Stomach (tissue), 9 donors: ENCODE results near the gene KPTN. TPM values are rescaled to one million over a fixed set of nuclear protein-coding genes. Genes with fewer than 3 reads are reported as not detected.
A peak's percentile ranks its signal among the peaks of the same experiment; 100 is the strongest.

ENCODE experiments used
- DNase-seq, 2 donors: peaks; one replicate each; pipeline versions ENCODE4 v3.0.0 to v3.0.0-alpha.2; 2013 to 2019
- H3K27ac ChIP-seq, 5 donors: fragments of 200-600 bp in 4 of 5; sonication (generic) in 4 of 5; one replicate each; pipeline ENCODE4 v1.5.1; 2013 to 2019; ENCODE audit warnings: mild to moderate bottlenecking in 1 of 5, moderate library complexity in 1 of 5
- H3K27me3 ChIP-seq, 3 donors: fragments of 200-600 bp; sonication (generic); one replicate each; pipeline ENCODE4 v1.5.1; 2017 to 2019; ENCODE audit warnings: mixed run types in 1 of 3
- H3K36me3 ChIP-seq, 4 donors: fragments of 200-600 bp; sonication (generic); 1 replicate in 3 of 4; 2 replicates in 1 of 4; pipeline ENCODE4 v1.5.1; 2016 to 2019
- H3K4me1 ChIP-seq, 4 donors: fragments of 200-600 bp; sonication (generic); one replicate each; pipeline ENCODE4 v1.5.1; 2016 to 2019
- H3K4me3 ChIP-seq, 4 donors: fragments of 200-600 bp; sonication (generic) in 3 of 4; one replicate each; pipeline ENCODE4 v1.5.1; 2016 to 2019; ENCODE audit warnings: mild to moderate bottlenecking in 1 of 4
- H3K9me3 ChIP-seq, 4 donors: fragments of 200-600 bp; sonication (generic); one replicate each; pipeline ENCODE4 v1.5.1; 2016 to 2019
- POLR2A ChIP-seq, 4 donors: fragments of 450-650 bp; IDR thresholded peaks; one replicate each; pipeline ENCODE4 v1.6.1; 2016; ENCODE audit warnings: antibody characterized with exemption in 4 of 4, control low read depth in 2 of 4, mild to moderate bottlenecking in 1 of 4, moderate library complexity in 1 of 4
- WGBS, 5 donors: extraction: QIAGEN DNeasy Blood & Tissue Kit in 3 of 5; methylation state at CpG; one replicate each; pipeline versions ENCODE4 v1.1.5 to v1.1.7; 2013 to 2018; 5-methylcytosine and 5-hydroxymethylcytosine counted together
- intact Hi-C: fragments of 100-400 bp; cut with DNase I; formaldehyde crosslinking; loops from one replicate; pipeline ENCODE4 v1.15.1; 2023; ENCODE audit warnings: low total_unique reads
- polyA plus RNA-seq, 3 donors: library from polyadenylated mRNA; stranded (reverse); fragments of 200-250 nt; gene quantifications; one replicate each; pipeline ENCODE4 v1.2.3, GENCODE V29; 2013
- total RNA-seq, 5 donors: library from RNA; depleted of rRNA; stranded (reverse); fragments of >200 nt; gene quantifications; one replicate each; pipeline versions ENCODE4 v1.1.0 to v1.2.3, GENCODE V29; 2014 to 2016
- TF ChIP-seq, protein P1 (sequence below), 7 experiments: fragments of 450-650 bp in 4 of 7; fragments of 200-600 bp in 3 of 7; sonication (generic) in 3 of 7; IDR thresholded peaks; one replicate each; pipeline ENCODE4 v1.5.1; 2016 to 2019; ENCODE audit warnings: antibody characterized with exemption in 7 of 7, control low read depth in 2 of 7, mild to moderate bottlenecking in 1 of 7
- donor health status: healthy with polysubstance abuse.
- donor health status: Bipolar disorder and iron deficiency.
- donor health status: healthy.

Gene KPTN
- total and polyA plus RNA-seq, 8 donors: 3.2 to 28.0 (median 18.9) TPM

DNA sequence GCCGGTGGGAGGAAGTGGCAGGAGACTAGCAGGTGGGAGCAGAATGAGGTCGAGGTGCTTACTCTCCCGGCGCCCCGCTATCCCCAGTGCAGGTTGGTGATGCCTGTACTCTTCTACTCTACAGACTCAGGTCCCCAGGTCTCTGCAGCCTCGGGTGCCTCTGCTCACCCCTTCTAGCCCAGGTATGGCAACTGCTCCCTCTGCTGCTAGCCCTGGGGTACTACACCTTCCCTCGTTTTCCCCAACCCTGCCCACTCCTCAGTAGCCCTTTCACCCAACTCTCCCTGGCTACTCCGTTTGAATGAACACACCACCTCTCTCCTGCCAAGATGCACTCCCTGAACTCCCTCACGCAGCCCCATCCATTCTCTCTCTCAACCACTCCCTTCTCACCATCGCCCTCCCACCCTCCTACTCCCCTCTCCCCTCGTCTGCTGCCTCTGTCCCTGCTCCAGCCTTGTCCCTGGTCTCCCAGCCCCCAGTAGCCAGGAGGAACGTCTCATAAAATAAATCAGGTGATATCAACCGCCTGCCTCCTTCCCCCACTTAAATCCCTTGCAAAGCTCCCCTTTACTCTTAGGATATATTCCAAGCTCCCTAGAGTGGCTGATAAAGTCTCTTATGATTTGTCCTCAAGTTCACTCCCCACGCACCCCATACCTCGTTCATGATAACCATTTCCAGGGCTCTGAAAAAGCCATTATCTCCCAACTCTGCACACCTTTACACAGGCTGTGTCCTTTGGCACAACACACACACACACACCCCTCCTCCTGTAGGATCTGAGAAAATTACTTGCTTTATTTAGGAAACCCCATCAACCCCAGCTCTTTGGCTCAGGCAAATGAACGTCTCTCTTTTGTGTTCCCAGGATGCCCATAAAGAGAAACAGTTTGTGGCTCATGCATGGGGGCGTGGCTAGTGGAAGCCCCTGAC lies 56.5 kb downstream of the KPTN start:
- DNase-seq: peak; percentile 65 to 86
- TF ChIP-seq POLR2A (IDR thresholded peaks at IDR 0.05): no peak
- TF ChIP-seq, protein P1, sequence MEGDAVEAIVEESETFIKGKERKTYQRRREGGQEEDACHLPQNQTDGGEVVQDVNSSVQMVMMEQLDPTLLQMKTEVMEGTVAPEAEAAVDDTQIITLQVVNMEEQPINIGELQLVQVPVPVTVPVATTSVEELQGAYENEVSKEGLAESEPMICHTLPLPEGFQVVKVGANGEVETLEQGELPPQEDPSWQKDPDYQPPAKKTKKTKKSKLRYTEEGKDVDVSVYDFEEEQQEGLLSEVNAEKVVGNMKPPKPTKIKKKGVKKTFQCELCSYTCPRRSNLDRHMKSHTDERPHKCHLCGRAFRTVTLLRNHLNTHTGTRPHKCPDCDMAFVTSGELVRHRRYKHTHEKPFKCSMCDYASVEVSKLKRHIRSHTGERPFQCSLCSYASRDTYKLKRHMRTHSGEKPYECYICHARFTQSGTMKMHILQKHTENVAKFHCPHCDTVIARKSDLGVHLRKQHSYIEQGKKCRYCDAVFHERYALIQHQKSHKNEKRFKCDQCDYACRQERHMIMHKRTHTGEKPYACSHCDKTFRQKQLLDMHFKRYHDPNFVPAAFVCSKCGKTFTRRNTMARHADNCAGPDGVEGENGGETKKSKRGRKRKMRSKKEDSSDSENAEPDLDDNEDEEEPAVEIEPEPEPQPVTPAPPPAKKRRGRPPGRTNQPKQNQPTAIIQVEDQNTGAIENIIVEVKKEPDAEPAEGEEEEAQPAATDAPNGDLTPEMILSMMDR (IDR thresholded peaks at IDR 0.05): peak in 5 of 7 experiments; percentile 80 to 92 (median 87)
- Histone ChIP-seq H3K9me3 (no peaks in the 10 kb centered on the region), H3K27ac (peak overlapping the region in 1 of 5 donors; percentile 34), H3K4me3 (peak overlapping the region in 1 of 4 donors; percentile 3), H3K4me1 (peaks cover 24 to 37% (median 32%) of the 10 kb centered on the region in 4 donors), H3K36me3 (no peaks in the 10 kb centered on the region), H3K27me3 (peaks cover 0 to 96% (median 69%) of the 10 kb centered on the region in 3 donors)
- WGBS, 5 donors: 1 to 6% (median 6%) methylated on average over 17 of the region's 17 CpGs
- intact Hi-C loops: no loop called here

Other genes with a start within 250 kb of the KPTN start
- 10 to 100 TPM; 16.1 to 62.4 (median 21.7) TPM for gene CCDC9, start 227.7 kb downstream of the KPTN start, total RNA-seq
- 10 to 100 TPM; 14.3 to 35.1 (median 20.9) TPM for gene CCDC9, start 227.7 kb downstream of the KPTN start, polyA plus RNA-seq
- 1 to 10 TPM in 4 of 5 donors, not detected in 1; 1.8 to 7.7 (median 4.5) TPM for gene INAFM1, start 209.3 kb downstream of the KPTN start, total RNA-seq
- gene INAFM1, start 209.3 kb downstream of the KPTN start, polyA plus RNA-seq: 10 to 100 TPM; 14.1 to 48.0 (median 18.7) TPM
- gene C5AR1, start 174.4 kb downstream of the KPTN start, total RNA-seq: 10 to 100 TPM in 1 of 5 donors, 1 to 10 TPM in 3, under 1 TPM in 1; 0.45 to 15.2 (median 1.9) TPM
- 1 to 10 TPM; 2.3 to 7.2 (median 3.5) TPM for gene C5AR1, start 174.4 kb downstream of the KPTN start, polyA plus RNA-seq
- 10 to 100 TPM in 1 of 5 donors, under 1 TPM in 2, not detected in 2; 0.73 to 11.1 (median 0.87) TPM for gene C5AR2, start 152.0 kb downstream of the KPTN start, total RNA-seq
- under 1 TPM; 0.13 to 0.93 (median 0.76) TPM for gene C5AR2, start 152.0 kb downstream of the KPTN start, polyA plus RNA-seq
- 10 to 100 TPM in 4 of 5 donors, 1 to 10 TPM in 1; 8.1 to 28.6 (median 13.4) TPM for gene DHX34, start 134.9 kb downstream of the KPTN start, total RNA-seq
- gene DHX34, start 134.9 kb downstream of the KPTN start, polyA plus RNA-seq: 1 to 10 TPM; 6.9 to 9.7 (median 9.0) TPM
- gene MEIS3, start 64.7 kb downstream of the KPTN start, total RNA-seq: 10 to 100 TPM in 3 of 5 donors, 1 to 10 TPM in 2; 3.1 to 18.2 (median 10.5) TPM
- 10 to 100 TPM; 11.9 to 16.7 (median 15.3) TPM for gene MEIS3, start 64.7 kb downstream of the KPTN start, polyA plus RNA-seq
- 10 to 100 TPM in 1 of 5 donors, 1 to 10 TPM in 3, under 1 TPM in 1; 0.73 to 17.9 (median 6.4) TPM for gene SLC8A2, start 12.3 kb downstream of the KPTN start, total RNA-seq
- under 1 TPM; 0.12 to 0.60 (median 0.46) TPM for gene SLC8A2, start 12.3 kb downstream of the KPTN start, polyA plus RNA-seq
- gene NAPA, start 30.8 kb upstream of the KPTN start, total RNA-seq: 100 to 1,000 TPM in 3 of 5 donors, 10 to 100 TPM in 2; 46.1 to 170 (median 139) TPM
- 100 to 1,000 TPM in 2 of 3 donors, 10 to 100 TPM in 1; 91.1 to 107 (median 105) TPM for gene NAPA, start 30.8 kb upstream of the KPTN start, polyA plus RNA-seq
- under 1 TPM in 1 of 5 donors, not detected in 4; 0.18 TPM for gene ZNF541, start 88.9 kb upstream of the KPTN start, total RNA-seq
- under 1 TPM in 2 of 3 donors, not detected in 1; 0.08 to 0.19 TPM for gene ZNF541, start 88.9 kb upstream of the KPTN start, polyA plus RNA-seq
- gene BICRA, start 124.9 kb upstream of the KPTN start, total RNA-seq: 10 to 100 TPM in 4 of 5 donors, 1 to 10 TPM in 1; 8.3 to 13.4 (median 11.9) TPM
- 1 to 10 TPM; 2.7 to 4.2 (median 2.9) TPM for gene BICRA, start 124.9 kb upstream of the KPTN start, polyA plus RNA-seq
- 100 to 1,000 TPM in 1 of 5 donors, 10 to 100 TPM in 4; 24.5 to 334 (median 36.2) TPM for gene EHD2, start 229.2 kb upstream of the KPTN start, total RNA-seq
- 10 to 100 TPM; 38.6 to 45.1 (median 39.9) TPM for gene EHD2, start 229.2 kb upstream of the KPTN start, polyA plus RNA-seq